ENCODE results near the gene RNASE1. TPM values are rescaled to one million over a fixed set of nuclear protein-coding genes. Genes with fewer than 3 reads are reported as not detected.
"Not testable (repeated sequence)": the region's sequence is repeated elsewhere in the genome, so short reads cannot be mapped to it uniquely, and the experiment has no call there.

The RNASE1 gene
- polyA plus RNA-seq, 1 donor (not counting 4 experiments of a cell fraction or from before 2014, with no cell fraction given) = 0.09 TPM

- Histone ChIP-seq H3K9me3 (ENCODE audit: control insufficient read depth, low read depth, low read length) (peaks cover 5% of the 10 kb centered on the region), H4K20me1 (ENCODE audit: control insufficient read depth, extremely low read depth, insufficient read depth, low read length) (no peaks in the 10 kb centered on the region), H3K9ac (ENCODE audit: control insufficient read depth, extremely low read depth, insufficient read depth, low read length) (no peak overlapping the region), H3K79me2 (ENCODE audit: control insufficient read depth, insufficient read depth, low read length) (no peaks in the 10 kb centered on the region), H3K9me1 (ENCODE audit: control insufficient read depth, extremely low read depth, insufficient read depth, low read length) (no peaks in the 10 kb centered on the region), H3K4me3 (ENCODE audit: control insufficient read depth in 2 of 3, extremely low read depth in 1 of 3, insufficient read depth in 2 of 3, low read depth in 1 of 3, low read length in 3 of 3) (no peak overlapping the region), H3K36me3 (ENCODE audit: control insufficient read depth in 2 of 2, extremely low read depth in 1 of 2, insufficient read depth in 2 of 2, low read length in 2 of 2) (no peaks in the 10 kb centered on the region), H3K4me2 (ENCODE audit: control insufficient read depth, extremely low read depth, insufficient read depth, low read depth, low read length) (no peak overlapping the region), H3K27me3 (ENCODE audit: control insufficient read depth, extremely low read depth, insufficient read depth, low read length) (no peaks in the 10 kb centered on the region), H2AFZ (ENCODE audit: control insufficient read depth, low read length) (no peak overlapping the region), H3K27ac (ENCODE audit: control insufficient read depth, insufficient read depth, low read length) (no peak overlapping the region), H3K4me1 (ENCODE audit: control insufficient read depth, extremely low read depth, insufficient read depth, low read length) (no peaks in the 10 kb centered on the region)
- FAIRE-seq (no peak), DNase-seq (ENCODE audit: low read depth, low spot score) (no peak)
- TF ChIP-seq, protein P1, sequence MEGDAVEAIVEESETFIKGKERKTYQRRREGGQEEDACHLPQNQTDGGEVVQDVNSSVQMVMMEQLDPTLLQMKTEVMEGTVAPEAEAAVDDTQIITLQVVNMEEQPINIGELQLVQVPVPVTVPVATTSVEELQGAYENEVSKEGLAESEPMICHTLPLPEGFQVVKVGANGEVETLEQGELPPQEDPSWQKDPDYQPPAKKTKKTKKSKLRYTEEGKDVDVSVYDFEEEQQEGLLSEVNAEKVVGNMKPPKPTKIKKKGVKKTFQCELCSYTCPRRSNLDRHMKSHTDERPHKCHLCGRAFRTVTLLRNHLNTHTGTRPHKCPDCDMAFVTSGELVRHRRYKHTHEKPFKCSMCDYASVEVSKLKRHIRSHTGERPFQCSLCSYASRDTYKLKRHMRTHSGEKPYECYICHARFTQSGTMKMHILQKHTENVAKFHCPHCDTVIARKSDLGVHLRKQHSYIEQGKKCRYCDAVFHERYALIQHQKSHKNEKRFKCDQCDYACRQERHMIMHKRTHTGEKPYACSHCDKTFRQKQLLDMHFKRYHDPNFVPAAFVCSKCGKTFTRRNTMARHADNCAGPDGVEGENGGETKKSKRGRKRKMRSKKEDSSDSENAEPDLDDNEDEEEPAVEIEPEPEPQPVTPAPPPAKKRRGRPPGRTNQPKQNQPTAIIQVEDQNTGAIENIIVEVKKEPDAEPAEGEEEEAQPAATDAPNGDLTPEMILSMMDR (optimal IDR thresholded peaks at IDR 0.05 in 1 of 3, IDR thresholded peaks at IDR 0.05 in 1 of 3, conservative IDR thresholded peaks at IDR 0.05 in 1 of 3; ENCODE audit: extremely low read depth in 1 of 3, insufficient read depth in 2 of 3, low read length in 3 of 3) = no peak
- TF ChIP-seq EZH2 (IDR thresholded peaks at IDR 0.05; ENCODE audit: low read length) = no peak
- dilution Hi-C loops (cut with MboI; ENCODE audit: extremely low pct_ligation_motif_present, low sequenced_read_pairs) = no loop called here
These were observed 28.2 kb upstream of the RNASE1 start for GRCh38 chr14:20830831-20831230.

DNA sequence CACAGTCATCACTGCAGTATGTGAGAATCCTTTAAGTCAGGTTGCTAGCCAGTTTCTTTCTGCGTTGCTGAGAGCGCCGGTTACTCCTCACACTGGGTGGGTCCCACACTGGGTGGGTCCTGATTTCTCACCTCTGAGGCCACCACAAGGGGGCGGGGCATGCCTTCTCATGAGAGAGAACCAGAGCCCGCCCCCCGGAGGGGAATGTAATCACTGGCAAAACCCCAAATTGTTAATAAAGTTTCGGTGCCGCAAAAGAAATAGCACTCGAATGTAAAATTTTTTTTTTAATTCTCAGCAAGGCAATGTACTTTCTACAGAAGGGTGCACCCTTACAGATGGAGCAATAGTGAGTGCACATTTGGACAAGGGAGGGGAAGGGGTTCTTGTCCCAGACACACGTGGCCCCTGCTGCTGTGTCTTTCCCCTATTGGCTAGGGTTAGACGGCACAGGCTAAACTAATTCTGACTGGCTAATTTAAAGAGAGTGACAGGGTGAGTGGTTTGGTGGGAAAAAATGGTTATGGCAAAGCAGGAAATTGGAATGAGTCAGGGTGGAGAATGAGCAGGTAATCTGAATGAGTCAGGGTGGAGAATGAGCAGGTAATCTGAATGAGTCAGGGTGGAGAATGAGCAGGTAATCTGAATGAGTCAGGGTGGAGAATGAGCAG lies 25.5 kb upstream of the RNASE1 start:
- H3K36me3 ChIP-seq (ENCODE audit: control insufficient read depth in 2 of 2, extremely low read depth in 1 of 2, insufficient read depth in 2 of 2, low read length in 2 of 2); H3K9me3 ChIP-seq (ENCODE audit: control insufficient read depth, low read depth, low read length); H3K9ac ChIP-seq (ENCODE audit: control insufficient read depth, extremely low read depth, insufficient read depth, low read length); H3K79me2 ChIP-seq (ENCODE audit: control insufficient read depth, insufficient read depth, low read length); H2AFZ ChIP-seq (ENCODE audit: control insufficient read depth, low read length); DNase-seq (ENCODE audit: low read depth, low spot score); H3K4me1 ChIP-seq (ENCODE audit: control insufficient read depth, extremely low read depth, insufficient read depth, low read length); H3K4me3 ChIP-seq (ENCODE audit: control insufficient read depth in 2 of 3, extremely low read depth in 1 of 3, insufficient read depth in 2 of 3, low read depth in 1 of 3, low read length in 3 of 3); H3K27ac ChIP-seq (ENCODE audit: control insufficient read depth, insufficient read depth, low read length); H4K20me1 ChIP-seq (ENCODE audit: control insufficient read depth, extremely low read depth, insufficient read depth, low read length); H3K4me2 ChIP-seq (ENCODE audit: control insufficient read depth, extremely low read depth, insufficient read depth, low read depth, low read length); FAIRE-seq; H3K9me1 ChIP-seq (ENCODE audit: control insufficient read depth, extremely low read depth, insufficient read depth, low read length); dilution Hi-C loops (cut with MboI; ENCODE audit: extremely low pct_ligation_motif_present, low sequenced_read_pairs); H3K27me3 ChIP-seq (ENCODE audit: control insufficient read depth, extremely low read depth, insufficient read depth, low read length): not testable (repeated sequence)

DNA sequence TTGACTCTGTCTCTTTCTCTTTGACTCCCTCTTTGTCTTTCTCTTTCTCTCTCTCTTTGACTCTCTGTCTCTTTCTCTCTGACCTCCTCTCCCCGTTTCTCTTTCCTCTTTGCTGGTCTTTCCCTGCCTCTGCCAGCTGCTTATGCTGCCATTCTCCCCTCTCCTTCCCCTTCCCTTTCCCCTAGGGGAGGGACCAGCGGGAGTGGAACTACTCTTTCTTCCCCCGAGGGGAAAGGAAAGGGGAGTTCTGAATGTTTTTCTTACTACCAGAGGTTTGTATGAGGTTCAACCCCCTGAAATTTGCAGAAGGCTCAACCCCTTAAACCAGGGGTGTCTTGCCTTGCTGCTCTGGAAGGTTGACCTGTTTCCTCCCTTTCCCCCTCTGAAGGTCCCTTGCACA lies 24.7 kb upstream of the RNASE1 start:
- H3K4me3 ChIP-seq (ENCODE audit: control insufficient read depth in 2 of 3, extremely low read depth in 1 of 3, insufficient read depth in 2 of 3, low read depth in 1 of 3, low read length in 3 of 3) = no peak overlapping the region
- TF ChIP-seq, protein P1 (optimal IDR thresholded peaks at IDR 0.05 in 1 of 3, IDR thresholded peaks at IDR 0.05 in 1 of 3, conservative IDR thresholded peaks at IDR 0.05 in 1 of 3; ENCODE audit: extremely low read depth in 1 of 3, insufficient read depth in 2 of 3, low read length in 3 of 3) = no peak
- H3K9me1 ChIP-seq (ENCODE audit: control insufficient read depth, extremely low read depth, insufficient read depth, low read length) = no peaks in the 10 kb centered on the region
- no peak overlapping the region for H3K9ac ChIP-seq (ENCODE audit: control insufficient read depth, extremely low read depth, insufficient read depth, low read length)
- H3K27me3 ChIP-seq (ENCODE audit: control insufficient read depth, extremely low read depth, insufficient read depth, low read length) = no peaks in the 10 kb centered on the region
- H2AFZ ChIP-seq (ENCODE audit: control insufficient read depth, low read length) = no peak overlapping the region
- no peak overlapping the region for H3K27ac ChIP-seq (ENCODE audit: control insufficient read depth, insufficient read depth, low read length)
- H3K79me2 ChIP-seq (ENCODE audit: control insufficient read depth, insufficient read depth, low read length) = no peaks in the 10 kb centered on the region
- H3K9me3 ChIP-seq (ENCODE audit: control insufficient read depth, low read depth, low read length) = peaks cover 5% of the 10 kb centered on the region
- no peaks in the 10 kb centered on the region for H4K20me1 ChIP-seq (ENCODE audit: control insufficient read depth, extremely low read depth, insufficient read depth, low read length)
- H3K4me1 ChIP-seq (ENCODE audit: control insufficient read depth, extremely low read depth, insufficient read depth, low read length) = no peaks in the 10 kb centered on the region
- H3K4me2 ChIP-seq (ENCODE audit: control insufficient read depth, extremely low read depth, insufficient read depth, low read depth, low read length) = no peak overlapping the region
- H3K36me3 ChIP-seq (ENCODE audit: control insufficient read depth in 2 of 2, extremely low read depth in 1 of 2, insufficient read depth in 2 of 2, low read length in 2 of 2) = no peaks in the 10 kb centered on the region
- dilution Hi-C loops (cut with MboI; ENCODE audit: extremely low pct_ligation_motif_present, low sequenced_read_pairs) = no loop called here
- FAIRE-seq = no peak
- DNase-seq (ENCODE audit: low read depth, low spot score) = no peak

DNA sequence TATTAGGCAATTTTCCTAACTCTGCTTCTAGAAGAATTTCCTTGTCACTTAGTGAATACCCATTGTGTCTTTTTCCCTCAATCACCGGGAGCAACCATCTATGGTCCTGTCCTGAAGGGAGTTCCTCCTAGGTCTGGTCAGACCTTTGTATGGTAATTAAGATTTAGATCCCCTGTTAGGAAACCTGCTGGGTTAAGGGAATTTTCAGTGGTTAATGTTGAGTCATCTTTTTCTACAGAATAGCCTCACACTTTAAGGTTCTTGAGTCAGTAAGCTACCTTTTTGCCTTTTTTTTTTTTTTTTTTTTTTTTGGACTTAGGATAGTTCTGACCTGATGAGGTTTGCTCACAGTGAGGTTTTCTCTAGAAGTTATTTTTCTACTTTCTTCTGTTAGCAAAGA lies 24.0 kb upstream of the RNASE1 start:
- H3K9ac ChIP-seq (ENCODE audit: control insufficient read depth, extremely low read depth, insufficient read depth, low read length); H3K36me3 ChIP-seq (ENCODE audit: control insufficient read depth in 2 of 2, extremely low read depth in 1 of 2, insufficient read depth in 2 of 2, low read length in 2 of 2); H3K9me1 ChIP-seq (ENCODE audit: control insufficient read depth, extremely low read depth, insufficient read depth, low read length); H3K79me2 ChIP-seq (ENCODE audit: control insufficient read depth, insufficient read depth, low read length); H3K27me3 ChIP-seq (ENCODE audit: control insufficient read depth, extremely low read depth, insufficient read depth, low read length); H2AFZ ChIP-seq (ENCODE audit: control insufficient read depth, low read length); H4K20me1 ChIP-seq (ENCODE audit: control insufficient read depth, extremely low read depth, insufficient read depth, low read length); FAIRE-seq; H3K4me3 ChIP-seq (ENCODE audit: control insufficient read depth in 2 of 3, extremely low read depth in 1 of 3, insufficient read depth in 2 of 3, low read depth in 1 of 3, low read length in 3 of 3); DNase-seq (ENCODE audit: low read depth, low spot score); H3K9me3 ChIP-seq (ENCODE audit: control insufficient read depth, low read depth, low read length); dilution Hi-C loops (cut with MboI; ENCODE audit: extremely low pct_ligation_motif_present, low sequenced_read_pairs); H3K4me1 ChIP-seq (ENCODE audit: control insufficient read depth, extremely low read depth, insufficient read depth, low read length); H3K4me2 ChIP-seq (ENCODE audit: control insufficient read depth, extremely low read depth, insufficient read depth, low read depth, low read length); H3K27ac ChIP-seq (ENCODE audit: control insufficient read depth, insufficient read depth, low read length): not testable (repeated sequence)
